SK-N-SH treated with all-trans-retinoic acid at 6 μM for 48 hours (cell line): ENCODE data around the gene VPS11.
"Not testable (repeated sequence)": the region's sequence is repeated elsewhere in the genome, so short reads cannot be mapped to it uniquely, and the experiment has no call there.

Experiments used
- PATZ1 ChIP-seq: fragments of 250-450 bp; sonication (Bioruptor Pico); IDR thresholded peaks from 2 replicates; pipeline ENCODE4 v1.8.0; 2020; ENCODE audit warnings: mild to moderate bottlenecking, moderate library complexity, borderline replicate concordance
- ZC3H10 ChIP-seq: fragments of 250-450 bp; sonication (Bioruptor Pico); IDR thresholded peaks from 2 replicates; pipeline ENCODE4 v1.5.1; 2021; ENCODE audit warnings: mild to moderate bottlenecking, moderate library complexity
- ZFP3 ChIP-seq: fragments of 250-450 bp; sonication (Bioruptor Pico); IDR thresholded peaks from 2 replicates; pipeline ENCODE4 v1.5.0; 2020; ENCODE audit warnings: mild to moderate bottlenecking, moderate library complexity
- ZNF70 ChIP-seq: fragments of 450-650 bp; formaldehyde crosslinking; IDR thresholded peaks from 2 replicates; pipeline ENCODE4 v1.5.0; 2020; ENCODE audit warnings: mild to moderate bottlenecking, moderate library complexity

- TF ChIP-seq ZNF70 (CRISPR knock-in tag); ZFP3 (CRISPR knock-in tag); PATZ1 (CRISPR knock-in tag); ZC3H10: not testable (repeated sequence)
These were observed 28.1 kb upstream of the VPS11 start for GRCh38 chr11:119039471-119039870.
